Fibroblast of peridontal ligament (primary cell): ENCODE data around the gene GAGE12F.
"Not testable (repeated sequence)": the region's sequence is repeated elsewhere in the genome, so short reads cannot be mapped to it uniquely, and the experiment has no call there.

Experiments
- DNase-seq: peaks from one replicate; pipeline ENCODE4 v3.0.0-alpha.2; 2010; ENCODE audit errors: extremely low read depth

The GAGE12F gene

GRCh38 chrX:49560542-49560941 lies at the start of gene GAGE12F:
GAGE12F (plus strand) TSS chrX:49560842; CDS start chrX:49561997, 1,155 bp downstream.
- DNase-seq, result not testable (repeated sequence)

- DNase-seq, result not testable (repeated sequence)
Measured at GRCh38 chrX:49531877-49532276, 28.8 kb upstream of the GAGE12F start, which contains the start of gene GAGE12C. GAGE12C (plus strand) TSS chrX:49532177; CDS start chrX:49533332, 1,155 bp downstream.

- not testable (repeated sequence) for DNase-seq
Measured at GRCh38 chrX:49541433-49541832, 19.2 kb upstream of the GAGE12F start, which contains the start of gene GAGE12D. GAGE12D (plus strand) TSS chrX:49541733; CDS start chrX:49542888, 1,155 bp downstream.

- DNase-seq, result not testable (repeated sequence)
Measured at GRCh38 chrX:49550989-49551388, 9.7 kb upstream of the GAGE12F start, which contains the start of gene GAGE12E. GAGE12E (plus strand) TSS chrX:49551289; CDS start chrX:49552444, 1,155 bp downstream.

DNA sequence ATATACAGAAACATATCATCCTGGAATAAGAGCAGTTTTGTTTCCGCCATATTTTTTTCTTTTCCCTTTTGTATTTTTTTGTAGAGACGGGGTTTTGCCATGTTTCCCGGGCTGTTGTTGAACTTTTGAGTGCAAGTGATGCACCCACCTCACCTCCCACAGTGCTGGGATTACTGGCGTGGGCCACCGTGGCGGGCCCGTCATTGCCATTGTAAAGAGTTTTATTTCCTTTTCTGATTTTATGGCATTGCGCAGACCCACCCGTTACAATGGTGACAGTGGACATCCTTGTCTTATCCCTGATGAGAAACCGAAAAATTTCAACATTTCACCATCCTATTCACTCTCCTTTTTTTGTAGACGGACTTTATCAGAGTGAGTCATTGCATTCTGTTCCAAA lies 8.1 kb downstream of the GAGE12F start:
- not testable (repeated sequence) for DNase-seq

DNA sequence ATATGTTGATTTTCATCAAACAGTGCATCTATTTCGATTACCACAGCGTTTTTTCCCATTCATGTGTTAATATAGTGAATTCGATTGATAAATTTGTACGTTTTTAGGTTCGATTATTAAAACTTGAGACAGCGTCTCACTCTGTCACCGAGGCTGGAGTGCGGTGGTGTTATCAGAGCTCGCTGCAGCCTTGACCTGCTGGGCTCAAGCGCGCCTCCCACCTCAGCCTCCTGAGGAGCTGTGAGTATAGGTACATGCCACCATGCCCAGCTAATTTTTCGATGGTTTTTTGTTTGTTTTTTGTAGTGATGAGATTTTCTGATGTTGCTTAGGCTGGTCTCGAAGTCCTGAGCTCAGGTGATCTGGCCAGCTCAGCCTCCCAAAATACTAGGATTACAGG lies 8.5 kb downstream of the GAGE12F start:
- DNase-seq, result not testable (repeated sequence)

DNA sequence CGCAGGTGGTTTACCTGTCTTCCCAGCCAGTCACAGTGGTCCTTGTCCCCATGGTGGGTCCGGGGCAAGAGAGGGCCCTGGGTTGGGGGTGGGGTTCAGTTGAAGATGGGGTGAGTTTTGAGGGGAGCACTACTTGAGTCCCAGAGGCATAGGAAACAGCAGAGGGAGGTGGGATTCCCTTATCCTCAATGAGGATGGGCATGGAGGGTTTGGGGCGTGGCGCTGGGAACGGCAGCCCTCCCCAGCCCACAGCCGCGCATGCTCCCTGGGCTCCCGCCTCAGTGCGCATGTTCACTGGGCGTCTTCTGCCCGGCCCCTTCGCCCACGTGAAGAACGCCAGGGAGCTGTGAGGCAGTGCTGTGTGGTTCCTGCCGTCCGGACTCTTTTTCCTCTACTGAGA lies 9.5 kb downstream of the GAGE12F start, which contains the start of gene GAGE12G:
TSS of gene GAGE12G (plus strand) at position 301 of the 400 bp plus-strand sequence. CDS start 1,155 bp downstream, outside the sequence.
- DNase-seq, result not testable (repeated sequence)

- DNase-seq, result not testable (repeated sequence)
Measured at GRCh38 chrX:49579649-49580048, 19.0 kb downstream of the GAGE12F start, which contains the start of gene GAGE12H. GAGE12H (plus strand) TSS chrX:49579949; CDS start chrX:49581104, 1,155 bp downstream.

DNA sequence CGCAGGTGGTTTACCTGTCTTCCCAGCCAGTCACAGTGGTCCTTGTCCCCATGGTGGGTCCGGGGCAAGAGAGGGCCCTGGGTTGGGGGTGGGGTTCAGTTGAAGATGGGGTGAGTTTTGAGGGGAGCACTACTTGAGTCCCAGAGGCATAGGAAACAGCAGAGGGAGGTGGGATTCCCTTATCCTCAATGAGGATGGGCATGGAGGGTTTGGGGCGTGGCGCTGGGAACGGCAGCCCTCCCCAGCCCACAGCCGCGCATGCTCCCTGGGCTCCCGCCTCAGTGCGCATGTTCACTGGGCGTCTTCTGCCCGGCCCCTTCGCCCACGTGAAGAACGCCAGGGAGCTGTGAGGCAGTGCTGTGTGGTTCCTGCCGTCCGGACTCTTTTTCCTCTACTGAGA lies 28.6 kb downstream of the GAGE12F start, which contains the start of gene GAGE2A:
TSS of gene GAGE2A (plus strand) at position 301 of the 400 bp plus-strand sequence. CDS start 1,155 bp downstream, outside the sequence.
- not testable (repeated sequence) for DNase-seq

GRCh38 chrX:49589769-49590478 lies 29.3 kb downstream of the GAGE12F start:
- not testable (repeated sequence) for DNase-seq

- not testable (repeated sequence) for DNase-seq
Measured at GRCh38 chrX:49590488-49590887, 29.8 kb downstream of the GAGE12F start.

GRCh38 chrX:49598720-49599119 lies 38.1 kb downstream of the GAGE12F start, which contains the start of gene GAGE1:
GAGE1 (plus strand) TSS chrX:49599020; CDS start chrX:49600175, 1,155 bp downstream.
- DNase-seq, result not testable (repeated sequence)

DNA sequence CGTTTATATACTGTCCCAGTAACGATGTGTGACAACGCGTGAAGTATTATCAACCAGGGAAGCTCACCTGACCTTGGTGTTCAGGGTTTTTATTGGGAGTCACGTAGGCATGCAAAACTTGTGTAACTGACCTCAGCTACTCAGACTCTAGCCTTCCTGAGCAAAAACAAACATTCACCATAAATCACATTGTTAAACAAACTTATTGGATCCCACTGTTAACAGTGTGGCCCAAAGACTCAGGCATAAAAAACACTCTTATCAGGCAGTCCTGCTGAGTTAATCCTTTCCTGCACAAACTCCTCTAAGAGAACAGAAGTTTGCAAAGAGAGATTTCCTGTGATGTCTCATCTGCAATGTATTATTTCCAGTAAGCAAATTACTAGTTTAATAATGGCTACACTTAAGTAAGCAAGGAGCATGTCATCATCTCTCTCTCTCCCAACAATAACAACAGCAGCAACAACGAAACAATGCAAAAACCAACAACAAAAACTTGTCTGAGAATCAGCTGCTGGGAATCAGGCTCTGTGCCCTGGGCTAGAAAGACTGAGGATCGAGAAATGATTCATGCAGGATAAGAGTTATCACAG lies 50.2 kb downstream of the GAGE12F start:
- no peak for DNase-seq
